ENCODE data around the gene ZNF280D.
A peak's percentile ranks its signal among the peaks of the same experiment; 100 is the strongest.

The ZNF280D gene

DNA sequence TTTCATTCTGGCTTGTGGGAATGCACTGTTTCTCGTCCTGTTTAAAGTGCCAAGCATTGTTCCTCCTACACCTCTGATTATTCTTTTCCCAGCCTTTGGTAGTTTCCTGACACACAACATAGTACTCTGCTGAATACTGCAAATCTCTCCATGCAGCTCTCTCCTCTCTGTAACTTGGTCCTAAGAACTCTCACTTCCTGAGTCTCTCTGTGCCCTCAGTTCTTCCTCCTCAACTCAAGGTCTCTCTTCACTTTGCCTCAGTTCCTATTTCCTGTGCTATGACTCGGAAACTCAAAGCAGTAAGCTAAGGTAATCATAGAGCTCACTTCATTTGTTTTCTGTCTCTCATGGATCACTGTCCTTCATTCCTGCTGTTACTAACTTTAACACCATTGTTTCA is 113.4 kb downstream of the ZNF280D start:
- peaks cover 5% of the 10 kb centered on the region; the same call in 1 of the 2 replicates for H3K9me3 ChIP-seq
- no peaks in the 10 kb centered on the region for H3K27me3 ChIP-seq
- TF ChIP-seq Cebpa-rat (IDR thresholded peaks at IDR 0.05) = no peak
- H3K36me3 ChIP-seq = no peaks in the 10 kb centered on the region
- H3K4me2 ChIP-seq = no peak overlapping the region
- no peaks in the 10 kb centered on the region for H4K20me1 ChIP-seq
- no peaks in the 10 kb centered on the region for H3K4me1 ChIP-seq
- H3K27ac ChIP-seq = no peak overlapping the region
- H3K9ac ChIP-seq = no peak overlapping the region
- H3K4me3 ChIP-seq = no peak overlapping the region

DNA sequence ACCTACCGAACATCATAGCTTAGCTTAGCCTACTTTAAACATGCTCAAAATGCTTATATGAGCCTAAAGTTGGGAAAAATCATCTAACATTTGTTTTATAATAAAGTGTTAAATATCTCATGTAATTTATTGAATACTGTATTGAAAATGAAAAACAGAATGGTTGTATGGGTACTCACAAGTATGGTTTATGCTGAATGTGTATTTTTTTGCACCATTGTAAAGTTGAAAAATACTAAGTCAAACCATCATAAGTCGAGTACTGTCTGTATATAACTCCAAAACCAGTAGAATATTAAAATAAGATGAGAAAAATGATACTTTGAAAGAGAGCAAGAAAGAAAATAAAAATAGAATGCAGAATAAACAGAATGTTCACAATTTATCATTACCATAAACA is 115.7 kb downstream of the ZNF280D start:
- peaks cover 20% of the 10 kb centered on the region for H3K4me1 ChIP-seq
- H3K4me2 ChIP-seq = no peak overlapping the region
- no peak overlapping the region for H3K9ac ChIP-seq
- H3K9me3 ChIP-seq = peaks cover 5% of the 10 kb centered on the region; the same call in 1 of the 2 replicates
- TF ChIP-seq Cebpa-rat (IDR thresholded peaks at IDR 0.05) = no peak
- H3K27me3 ChIP-seq = no peaks in the 10 kb centered on the region
- H4K20me1 ChIP-seq = no peaks in the 10 kb centered on the region
- no peak overlapping the region for H3K27ac ChIP-seq
- H3K4me3 ChIP-seq = no peak overlapping the region
- H3K36me3 ChIP-seq = no peaks in the 10 kb centered on the region

DNA sequence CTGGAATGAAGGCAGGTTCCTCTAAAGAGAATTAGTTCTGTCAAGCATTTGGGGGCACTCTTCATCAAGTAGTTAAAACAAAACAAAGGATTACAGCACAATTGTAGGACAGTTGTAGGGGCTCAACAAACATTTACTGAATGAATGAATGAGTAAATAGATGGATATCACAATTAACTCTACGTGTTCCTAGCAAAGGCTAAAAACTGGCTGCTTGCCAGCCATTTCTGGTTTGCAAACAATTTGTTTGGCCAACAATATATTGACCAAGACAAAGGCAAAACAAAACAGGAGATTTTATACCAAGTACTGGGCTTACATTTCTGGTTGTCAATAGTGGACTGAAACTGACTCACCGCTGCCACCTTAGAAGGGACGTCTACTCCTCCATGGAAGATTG is 116.8 kb downstream of the ZNF280D start:
- Histone ChIP-seq H3K27me3 (no peaks in the 10 kb centered on the region), H3K27ac (no peak overlapping the region), H3K4me2 (no peak overlapping the region), H3K4me1 (peaks cover 20% of the 10 kb centered on the region), H3K9ac (no peak overlapping the region), H3K4me3 (no peak overlapping the region), H4K20me1 (no peaks in the 10 kb centered on the region), H3K9me3 (peaks cover 5% of the 10 kb centered on the region; the same call in 1 of the 2 replicates), H3K36me3 (no peaks in the 10 kb centered on the region)
- TF ChIP-seq Cebpa-rat (IDR thresholded peaks at IDR 0.05) = no peak

DNA sequence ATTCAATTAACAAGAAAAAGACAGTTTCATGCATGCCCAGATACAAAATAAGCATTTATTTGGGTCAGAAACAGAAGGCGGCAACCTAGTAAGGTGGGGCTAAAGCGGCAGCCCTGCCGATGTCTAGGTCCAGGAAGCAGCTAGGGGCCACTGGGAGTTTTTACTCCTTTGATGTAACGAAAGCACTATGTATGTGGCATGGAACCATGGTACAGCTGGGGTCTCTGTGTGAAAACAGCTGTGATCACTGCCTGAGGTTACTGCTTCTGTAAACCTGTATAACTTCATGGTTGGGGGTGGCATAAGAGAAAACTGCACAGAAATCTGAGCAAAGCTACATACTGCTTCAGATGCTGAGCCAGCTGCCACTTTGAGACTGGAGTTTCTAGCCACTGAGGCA is 119.5 kb downstream of the ZNF280D start:
- H3K9me3 ChIP-seq = no peaks in the 10 kb centered on the region
- peaks cover 37% of the 10 kb centered on the region for H3K4me1 ChIP-seq
- H3K27ac ChIP-seq = peak overlapping the region; percentile 28; the same call in 1 of the 2 replicates
- no peaks in the 10 kb centered on the region for H3K36me3 ChIP-seq
- no peak overlapping the region for H3K4me3 ChIP-seq
- no peak overlapping the region for H3K9ac ChIP-seq
- no peaks in the 10 kb centered on the region for H3K27me3 ChIP-seq
- TF ChIP-seq Cebpa-rat (IDR thresholded peaks at IDR 0.05) = no peak
- no peaks in the 10 kb centered on the region for H4K20me1 ChIP-seq
- H3K4me2 ChIP-seq = peak overlapping the region; percentile 69

DNA sequence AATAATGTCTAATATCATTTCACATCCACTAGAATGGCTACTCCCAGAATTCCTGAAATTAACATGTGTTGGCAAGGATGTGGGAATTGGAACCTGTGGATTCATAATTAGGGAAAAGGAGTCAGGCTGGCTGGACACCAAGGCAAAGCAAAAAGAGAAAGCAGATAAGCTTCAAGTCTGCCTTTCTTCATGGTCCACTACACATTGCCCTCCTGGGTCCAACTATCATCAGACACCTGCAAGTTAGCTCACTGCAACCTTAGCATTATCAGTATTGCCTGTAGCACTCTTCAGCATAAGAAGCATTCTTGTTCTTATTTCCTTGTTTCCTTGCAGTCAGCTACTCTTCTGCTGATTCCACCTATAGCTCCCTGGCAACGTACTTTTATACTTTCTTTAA is 124.3 kb downstream of the ZNF280D start:
- TF ChIP-seq Cebpa-rat (IDR thresholded peaks at IDR 0.05) = no peak
- Histone ChIP-seq H3K27me3 (no peaks in the 10 kb centered on the region), H3K4me3 (0 out of 2 replicates have a peak overlapping the region, but pooled peaks have one; percentile 4), H3K36me3 (no peaks in the 10 kb centered on the region), H3K4me2 (peak overlapping the region; percentile 76), H3K9ac (no peak overlapping the region), H3K27ac (no peak overlapping the region; the same call in 1 of the 2 replicates), H4K20me1 (no peaks in the 10 kb centered on the region), H3K9me3 (peaks cover 17% of the 10 kb centered on the region), H3K4me1 (peaks cover 49% of the 10 kb centered on the region)

DNA sequence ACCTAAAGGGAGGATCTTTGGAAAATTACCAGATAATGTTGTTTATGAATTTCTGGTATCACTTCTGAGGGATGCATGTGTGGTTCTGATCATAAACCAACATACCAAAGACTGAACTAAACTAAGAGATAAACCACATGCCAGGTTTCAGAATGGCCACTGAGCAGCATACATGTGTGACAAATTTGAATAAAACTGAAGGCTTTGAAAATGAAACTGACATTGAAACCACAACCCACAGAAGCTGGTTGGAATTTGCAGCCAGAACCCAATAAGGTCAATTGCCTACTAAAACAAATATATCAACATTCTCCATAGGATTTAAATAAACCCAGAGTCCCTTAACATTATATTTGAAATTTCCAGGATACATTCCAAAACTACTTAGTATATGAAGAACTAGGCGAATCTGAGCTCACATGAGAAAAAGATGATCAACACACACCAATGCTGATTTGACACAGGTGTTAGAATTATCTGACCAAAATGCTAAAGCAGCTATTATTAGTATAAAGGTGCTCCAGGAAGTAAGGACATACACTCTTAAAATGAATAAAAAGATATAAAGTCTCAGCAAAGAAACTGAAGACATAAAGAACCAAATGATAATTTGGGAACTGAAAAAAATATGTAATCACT is 125.0 kb downstream of the ZNF280D start:
- H3K27ac ChIP-seq = peak overlapping the region; percentile 1; the same call in 1 of the 2 replicates
- no peak overlapping the region for H3K4me3 ChIP-seq
- H3K4me2 ChIP-seq = peak overlapping the region; percentile 76
- H4K20me1 ChIP-seq = no peaks in the 10 kb centered on the region
- peaks cover 42% of the 10 kb centered on the region for H3K4me1 ChIP-seq
- H3K9ac ChIP-seq = no peak overlapping the region
- no peaks in the 10 kb centered on the region for H3K27me3 ChIP-seq
- H3K9me3 ChIP-seq = peaks cover 22% of the 10 kb centered on the region
- TF ChIP-seq Cebpa-rat (IDR thresholded peaks at IDR 0.05) = no peak
- H3K36me3 ChIP-seq = no peaks in the 10 kb centered on the region

DNA sequence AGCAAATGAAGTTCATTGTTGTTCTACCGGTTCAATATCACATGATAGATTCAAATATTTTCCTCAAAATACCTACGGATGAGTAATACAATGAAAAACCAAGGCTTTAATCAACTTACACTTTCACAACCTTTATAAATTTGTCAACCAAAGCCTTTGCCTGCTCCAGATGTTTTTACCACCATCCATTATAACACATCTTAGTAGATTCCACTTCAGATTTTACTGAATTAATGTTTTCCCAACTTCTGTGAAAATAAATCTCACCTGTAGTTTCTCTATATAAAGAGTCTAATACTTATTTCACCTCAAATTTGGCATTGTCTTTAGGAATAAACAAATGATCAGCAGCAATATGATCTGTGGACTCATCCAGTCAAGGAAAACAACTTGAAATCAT is 131.1 kb downstream of the ZNF280D start:
- Histone ChIP-seq H3K4me3 (no peak overlapping the region), H3K27ac (no peak overlapping the region), H3K27me3 (no peaks in the 10 kb centered on the region), H3K4me1 (peaks cover 5% of the 10 kb centered on the region), H3K36me3 (no peaks in the 10 kb centered on the region), H4K20me1 (no peaks in the 10 kb centered on the region), H3K9ac (no peak overlapping the region), H3K9me3 (peaks cover 44% of the 10 kb centered on the region), H3K4me2 (no peak overlapping the region)
- no peak for TF ChIP-seq Cebpa-rat (IDR thresholded peaks at IDR 0.05)

DNA sequence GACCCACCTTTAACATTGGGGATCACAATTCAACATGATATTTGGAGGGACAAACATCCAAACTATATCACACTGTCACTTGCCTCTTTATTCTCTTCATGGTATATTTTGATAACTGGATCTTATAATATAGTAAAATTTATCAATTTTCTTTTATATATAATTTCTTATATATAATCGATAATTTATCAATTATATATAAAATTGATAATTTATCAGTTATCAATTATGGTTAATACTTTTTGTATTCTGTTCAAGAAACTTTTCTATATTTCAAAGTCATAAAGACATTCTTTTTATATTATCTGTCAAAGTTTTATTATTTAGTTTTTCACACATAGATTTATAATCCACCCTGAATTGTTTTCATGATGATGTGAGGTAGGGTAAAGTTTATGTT is 132.9 kb downstream of the ZNF280D start:
- Histone ChIP-seq H3K9me3 (peaks cover 41% of the 10 kb centered on the region), H3K9ac (no peak overlapping the region), H3K4me3 (no peak overlapping the region)

DNA sequence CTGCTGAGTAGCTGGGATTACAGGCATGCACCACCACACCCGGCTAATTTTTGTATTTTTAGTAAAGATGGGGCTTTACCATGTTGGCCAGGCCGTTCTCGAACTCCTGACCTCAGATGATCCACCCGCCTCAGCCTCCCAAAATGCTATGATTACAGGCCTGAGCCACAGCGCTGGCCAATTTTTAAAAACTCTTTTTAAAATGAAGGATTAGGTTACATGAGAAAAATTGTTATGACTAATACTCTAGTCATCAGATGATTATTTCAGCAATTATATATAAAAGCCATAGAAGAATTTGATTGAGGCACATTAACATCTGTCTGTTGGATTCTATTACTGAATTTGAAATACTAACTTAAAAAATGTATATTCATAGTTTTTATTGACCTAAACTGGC is 134.3 kb downstream of the ZNF280D start:
- no peak for TF ChIP-seq Cebpa-rat (IDR thresholded peaks at IDR 0.05)
- H3K4me2 ChIP-seq = no peak overlapping the region
- H4K20me1 ChIP-seq = no peaks in the 10 kb centered on the region
- H3K9ac ChIP-seq = no peak overlapping the region
- no peaks in the 10 kb centered on the region for H3K36me3 ChIP-seq
- no peaks in the 10 kb centered on the region for H3K27me3 ChIP-seq
- H3K4me1 ChIP-seq = no peaks in the 10 kb centered on the region
- H3K4me3 ChIP-seq = no peak overlapping the region
- no peak overlapping the region for H3K27ac ChIP-seq
- peaks cover 28% of the 10 kb centered on the region for H3K9me3 ChIP-seq

More for the DNA sequence above, 132.9 kb downstream of the ZNF280D start:
- no peaks in the 10 kb centered on the region for H3K36me3 ChIP-seq
- H3K4me2 ChIP-seq = no peak overlapping the region
- no peak overlapping the region for H3K27ac ChIP-seq
- H3K27me3 ChIP-seq = no peaks in the 10 kb centered on the region
- no peaks in the 10 kb centered on the region for H4K20me1 ChIP-seq
- no peaks in the 10 kb centered on the region for H3K4me1 ChIP-seq
- TF ChIP-seq Cebpa-rat (IDR thresholded peaks at IDR 0.05) = no peak

DNA sequence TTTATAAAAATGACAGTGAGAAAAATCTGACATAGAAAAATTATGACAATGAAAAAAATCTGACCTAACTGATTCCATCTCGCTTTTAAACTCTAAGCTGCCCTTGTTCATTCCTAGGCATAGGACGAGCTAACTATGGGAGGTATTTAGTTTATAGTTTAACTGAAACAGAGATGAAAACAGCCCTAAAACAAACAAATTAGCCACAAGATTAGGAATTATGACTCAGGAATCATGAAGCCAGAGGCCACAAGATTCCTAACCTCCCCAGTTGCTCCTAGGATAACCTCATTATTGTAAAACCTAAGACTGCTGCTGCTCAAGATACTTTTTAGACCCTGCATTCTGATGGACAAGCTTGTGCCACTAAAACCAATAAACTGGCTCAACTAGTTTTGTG is 145.6 kb downstream of the ZNF280D start:
- peaks cover 33% of the 10 kb centered on the region for H3K9me3 ChIP-seq
- TF ChIP-seq Cebpa-rat (IDR thresholded peaks at IDR 0.05) = no peak
- H3K4me2 ChIP-seq = no peak overlapping the region
- no peaks in the 10 kb centered on the region for H3K27me3 ChIP-seq
- H3K36me3 ChIP-seq = no peaks in the 10 kb centered on the region
- H3K9ac ChIP-seq = no peak overlapping the region
- H4K20me1 ChIP-seq = no peaks in the 10 kb centered on the region
- no peaks in the 10 kb centered on the region for H3K4me1 ChIP-seq
- H3K4me3 ChIP-seq = no peak overlapping the region
- H3K27ac ChIP-seq = no peak overlapping the region

Data from BLaER1 (cell line).